M059J (cell line): ENCODE measurements around the gene A3GALT2. TPM values are rescaled to one million over a fixed set of nuclear protein-coding genes. Genes with fewer than 3 reads are reported as not detected.

Source experiments
- DNase-seq: peaks from one replicate; pipeline ENCODE4 v3.0.0-alpha.2; 2012; ENCODE audit warnings: low read depth
- total RNA-seq: library from RNA; depleted of rRNA; stranded (reverse); fragments of >200 nt; shearing (Covaris generic); gene quantifications from 2 replicates; pipeline ENCODE4 v1.2.3, GENCODE V29; 2014

The A3GALT2 gene
- total RNA-seq, 1 experiment from 2014 or later, result not detected

DNA sequence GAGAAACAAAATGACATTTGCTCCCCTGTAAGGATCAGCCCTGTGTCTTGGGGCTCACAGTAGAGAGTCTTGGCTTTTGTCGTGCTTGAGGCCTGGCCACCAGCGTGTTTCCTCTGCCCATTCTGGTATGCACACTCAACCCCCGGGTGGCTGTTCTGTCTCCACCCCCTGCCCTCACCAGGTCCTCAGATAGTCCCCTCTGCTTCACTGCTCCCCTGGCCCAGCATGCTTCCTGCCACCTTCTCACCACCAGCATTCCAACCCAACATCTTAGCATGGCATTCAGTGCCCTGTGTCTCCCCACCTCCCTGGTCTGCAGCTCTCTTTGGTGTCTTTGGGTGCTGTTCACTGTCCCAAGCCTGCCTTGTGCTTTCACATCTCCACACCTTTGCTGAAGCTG is 48.4 kb downstream of the A3GALT2 start:
- DNase-seq, result no peak

DNA sequence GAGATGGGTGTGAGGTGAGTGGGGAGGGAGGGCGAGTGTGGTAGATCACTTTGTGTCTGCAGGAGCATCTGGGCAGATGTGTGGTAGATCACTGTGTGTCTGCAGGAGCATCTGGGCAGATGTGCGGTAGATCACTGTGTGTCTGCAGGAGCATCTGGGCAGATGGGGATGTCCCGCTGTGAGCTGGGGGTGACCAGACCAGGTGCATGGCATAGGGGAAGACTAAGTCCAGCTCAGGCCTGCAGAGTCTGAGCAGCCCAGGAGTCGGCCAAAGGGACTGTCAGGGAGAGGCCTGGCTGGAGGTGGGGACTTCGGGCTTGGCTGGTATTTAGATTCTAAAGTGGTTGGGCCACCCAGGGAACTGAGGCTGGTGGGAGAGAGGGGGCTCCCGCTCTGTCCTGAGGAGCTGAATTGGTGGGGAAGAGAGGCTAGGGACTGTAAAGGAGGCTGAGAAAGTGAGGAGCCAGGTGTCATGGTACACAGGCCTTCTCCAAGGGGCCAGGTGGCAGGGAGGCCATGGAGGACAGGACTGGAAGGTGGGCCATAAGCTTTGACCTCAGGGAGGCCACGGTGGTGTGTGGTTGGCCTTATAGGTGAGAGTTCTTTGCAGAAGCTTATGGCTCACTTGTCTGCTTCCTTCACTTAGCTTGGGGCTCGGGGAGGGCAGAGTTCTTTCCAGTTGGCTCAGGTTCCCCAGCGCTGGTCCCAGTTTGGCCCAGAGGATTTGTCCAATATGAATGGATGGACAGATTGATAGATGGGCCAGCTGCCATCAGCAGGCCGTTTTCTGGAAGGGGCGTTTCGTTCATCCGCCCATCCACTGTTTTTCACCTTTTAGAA is 49.0 kb downstream of the A3GALT2 start:
- no peak for DNase-seq

DNA sequence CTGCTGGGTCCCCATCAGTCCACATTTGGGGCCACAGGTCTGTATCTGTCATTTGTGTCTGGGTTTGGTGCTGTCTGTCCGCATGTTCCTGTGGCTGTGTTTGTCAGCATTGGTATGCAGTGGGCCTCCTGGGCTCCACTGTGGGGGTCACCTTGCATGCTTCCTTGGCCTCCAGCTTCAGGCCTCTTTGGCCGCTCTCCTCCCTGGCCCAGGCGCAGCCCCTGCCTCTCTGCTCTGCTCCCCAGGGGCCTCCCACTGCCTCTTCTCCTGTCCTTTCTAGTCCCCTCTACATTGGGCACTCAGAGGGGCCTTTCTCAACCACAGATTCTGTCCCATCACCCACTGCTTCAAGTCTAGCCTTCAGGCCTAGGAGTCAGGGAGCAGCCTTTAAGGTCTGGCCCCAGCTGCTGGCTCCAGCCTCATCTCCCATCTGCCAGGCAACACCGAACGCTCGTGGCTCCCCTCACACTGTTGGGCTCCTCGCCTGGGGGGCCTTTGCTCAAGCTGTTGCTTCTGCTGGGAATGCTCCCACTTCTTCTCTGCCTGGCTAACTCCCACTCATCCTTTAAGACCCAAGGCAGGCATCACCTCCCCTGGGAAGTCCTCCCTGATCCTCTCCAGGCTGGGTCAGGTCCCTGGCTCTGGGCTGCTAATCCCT is 50.0 kb downstream of the A3GALT2 start:
- no peak for DNase-seq

DNA sequence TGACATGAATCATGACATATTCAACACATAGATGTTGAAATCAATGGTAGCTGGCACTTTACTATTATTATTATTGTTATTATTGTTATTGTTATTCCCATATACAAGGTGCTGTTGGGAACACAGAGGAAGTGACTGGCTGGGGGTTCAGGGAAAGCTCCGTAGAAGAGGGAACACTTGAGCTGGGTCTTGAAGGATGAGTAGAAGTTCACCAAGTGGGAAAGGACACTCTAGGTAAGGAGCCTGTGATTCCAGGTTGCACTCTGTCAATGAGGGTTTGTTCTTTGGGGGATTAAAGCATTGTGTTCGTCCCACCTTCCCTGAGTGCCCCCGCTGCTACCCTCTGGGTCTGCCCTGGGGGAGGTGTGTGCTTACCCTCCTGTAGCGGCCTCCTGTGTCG is 50.5 kb downstream of the A3GALT2 start:
- no peak for DNase-seq

DNA sequence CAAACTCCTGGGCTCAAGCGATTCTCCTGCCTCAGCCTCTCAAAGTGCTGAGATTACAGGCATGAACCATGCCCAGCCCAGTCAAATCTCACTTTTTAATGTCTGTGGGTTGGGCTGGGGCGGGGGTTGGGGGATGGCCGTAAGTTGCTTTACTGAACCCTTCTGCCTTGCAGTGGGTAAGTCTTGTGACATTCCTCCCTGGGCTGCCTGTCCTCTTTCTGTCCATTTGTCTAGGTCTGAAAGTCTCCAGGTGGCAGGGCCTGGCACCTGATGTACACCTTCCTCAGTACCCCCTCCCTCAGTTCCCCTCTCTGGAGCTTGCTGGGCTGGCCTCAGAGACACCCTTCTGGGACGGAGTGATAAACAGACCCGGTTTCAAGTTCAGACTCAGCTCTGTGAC is 51.3 kb downstream of the A3GALT2 start:
- no peak for DNase-seq

DNA sequence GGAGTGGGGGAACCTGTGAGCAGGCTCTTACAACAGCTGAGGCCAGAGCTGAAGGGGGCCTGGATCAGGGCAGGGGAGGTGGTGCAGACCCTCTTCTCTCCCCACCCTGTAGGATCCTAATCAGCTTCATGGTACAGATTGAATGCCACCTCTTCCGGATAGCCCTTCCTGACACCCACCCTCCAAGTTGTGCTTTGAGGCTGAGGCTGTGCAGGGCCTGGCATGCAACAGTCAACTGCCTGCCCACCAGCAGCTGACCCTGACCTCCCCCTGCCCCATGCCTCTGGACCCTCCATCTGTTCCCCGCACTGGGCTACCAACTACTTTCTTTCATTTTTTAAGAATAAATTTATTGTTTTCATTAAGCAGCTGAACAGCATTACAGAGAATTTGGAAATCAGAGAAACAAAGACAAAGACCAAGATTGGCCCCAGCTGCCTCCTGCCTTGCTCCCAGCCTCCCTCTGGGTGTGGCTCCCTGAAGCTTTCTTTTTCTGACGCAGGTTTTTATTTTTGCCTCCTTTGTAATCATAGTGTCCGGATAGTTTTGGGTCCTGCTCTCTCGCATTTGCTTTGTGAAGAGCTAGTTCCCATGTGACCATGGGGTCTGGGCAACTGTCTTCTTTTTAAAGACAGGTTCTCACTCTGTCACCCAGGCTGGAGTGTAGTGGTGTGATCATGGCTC is 51.8 kb downstream of the A3GALT2 start:
- DNase-seq, result no peak

DNA sequence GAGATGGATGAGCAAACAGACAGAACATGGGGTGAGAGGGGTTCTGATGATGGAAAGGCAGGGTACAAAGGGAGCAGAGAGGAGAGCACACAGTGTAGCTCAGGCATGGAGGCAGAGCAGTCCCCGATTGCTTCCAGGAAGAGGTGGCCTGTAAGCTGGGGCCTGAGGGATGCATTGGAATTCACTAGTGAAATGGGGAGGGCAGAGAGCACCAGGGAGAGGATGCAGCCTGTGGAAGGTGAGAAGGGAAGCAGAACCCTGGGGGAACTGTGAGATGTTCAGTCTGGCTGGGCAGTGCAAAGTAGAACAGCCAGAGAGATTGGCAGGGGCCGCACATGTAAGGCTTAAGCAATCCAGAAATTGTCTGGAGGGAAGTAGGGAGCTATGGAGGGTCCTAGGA is 52.4 kb downstream of the A3GALT2 start:
- no peak for DNase-seq

DNA sequence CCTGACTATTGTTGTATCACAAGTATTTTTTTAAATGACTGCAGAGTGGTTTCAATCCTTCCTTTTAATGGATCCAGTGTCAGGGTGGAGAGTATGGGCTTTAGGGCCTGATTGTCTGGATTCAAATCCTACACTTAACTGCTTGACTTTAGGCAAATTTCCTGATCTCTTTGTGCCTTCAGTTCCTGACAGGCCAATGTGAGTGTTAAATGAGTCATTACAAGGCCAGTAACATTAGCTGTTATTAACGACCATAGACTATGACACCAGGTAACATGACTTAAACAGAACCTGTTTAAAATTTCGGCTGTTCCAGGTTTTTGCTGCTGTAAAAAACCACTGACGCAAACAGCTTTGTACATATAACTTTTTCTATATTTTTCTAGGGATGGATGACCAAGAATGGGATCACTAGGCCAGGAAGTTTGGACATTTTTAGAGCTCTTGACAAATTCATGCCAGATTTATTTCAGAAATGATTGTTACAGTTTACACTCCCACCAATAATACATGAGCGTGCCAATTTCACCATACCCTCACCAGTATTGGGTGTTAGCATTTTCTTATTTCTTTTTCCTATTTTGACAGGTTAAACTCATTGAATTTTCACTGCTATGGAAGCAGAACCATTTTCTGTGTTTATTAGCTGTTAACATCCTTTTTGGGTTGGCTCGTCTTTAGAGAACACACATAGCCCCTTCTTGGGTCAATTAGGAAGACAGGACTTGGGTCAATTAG is 53.3 kb downstream of the A3GALT2 start:
- no peak for DNase-seq

DNA sequence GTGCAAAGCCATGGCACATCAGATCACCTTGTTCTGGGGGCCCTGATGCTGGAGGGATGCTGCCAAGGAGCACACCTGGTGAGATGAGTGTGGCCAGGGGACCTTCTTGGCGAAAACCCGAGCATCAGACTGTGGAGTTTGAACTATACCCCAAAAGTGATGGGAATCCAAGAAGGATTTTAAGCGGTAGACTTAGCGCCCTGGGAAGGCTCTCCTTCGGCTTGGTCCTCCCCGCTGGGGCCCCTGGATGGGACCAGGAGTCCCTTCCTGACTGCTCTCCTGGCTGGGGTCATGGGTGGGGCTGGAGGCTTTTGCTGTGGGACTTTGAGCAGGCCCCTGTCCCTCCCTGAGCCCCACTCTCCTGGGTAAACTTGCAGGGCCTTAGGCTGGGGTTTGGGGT is 54.1 kb downstream of the A3GALT2 start:
- no peak for DNase-seq

DNA sequence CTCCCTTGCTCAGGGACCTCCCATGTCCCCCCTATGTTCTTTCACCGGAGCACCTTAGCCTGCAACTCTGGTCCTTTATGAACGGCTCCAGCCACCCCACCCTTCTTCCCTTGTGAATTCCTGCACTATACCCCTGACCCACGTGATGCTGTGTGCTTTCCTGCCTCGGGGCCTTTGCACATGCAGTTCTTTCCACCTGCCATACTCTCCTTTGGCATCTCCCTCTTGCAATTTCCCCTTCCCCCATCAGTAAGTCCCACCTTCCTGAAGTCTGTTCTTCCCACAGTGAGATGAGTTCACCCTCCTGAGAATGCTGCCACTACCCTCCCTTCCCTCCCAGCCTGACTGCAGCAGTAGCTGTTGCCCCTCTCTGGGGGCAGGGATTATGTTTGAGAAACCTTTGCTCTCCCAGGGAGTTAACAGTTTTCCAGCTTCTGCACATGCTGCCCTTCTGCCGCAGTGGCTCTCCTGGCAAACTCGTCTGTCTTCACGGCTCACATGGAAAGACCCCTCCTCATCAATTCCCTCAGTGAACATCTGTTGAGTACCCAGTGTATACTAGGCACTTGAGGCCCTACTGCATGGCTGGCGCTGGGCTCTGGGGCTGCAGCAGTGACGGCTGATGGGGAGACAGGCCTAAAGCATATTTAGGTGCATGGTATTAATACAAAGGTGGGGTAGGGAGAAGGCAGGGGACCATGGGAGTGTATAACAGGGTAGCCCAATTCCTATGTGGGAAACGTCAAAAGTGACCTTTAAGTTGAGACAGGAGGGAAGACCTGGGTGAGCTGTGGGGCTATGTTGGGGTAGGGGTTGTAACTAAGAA is 54.9 kb downstream of the A3GALT2 start:
- DNase-seq, result no peak

DNA sequence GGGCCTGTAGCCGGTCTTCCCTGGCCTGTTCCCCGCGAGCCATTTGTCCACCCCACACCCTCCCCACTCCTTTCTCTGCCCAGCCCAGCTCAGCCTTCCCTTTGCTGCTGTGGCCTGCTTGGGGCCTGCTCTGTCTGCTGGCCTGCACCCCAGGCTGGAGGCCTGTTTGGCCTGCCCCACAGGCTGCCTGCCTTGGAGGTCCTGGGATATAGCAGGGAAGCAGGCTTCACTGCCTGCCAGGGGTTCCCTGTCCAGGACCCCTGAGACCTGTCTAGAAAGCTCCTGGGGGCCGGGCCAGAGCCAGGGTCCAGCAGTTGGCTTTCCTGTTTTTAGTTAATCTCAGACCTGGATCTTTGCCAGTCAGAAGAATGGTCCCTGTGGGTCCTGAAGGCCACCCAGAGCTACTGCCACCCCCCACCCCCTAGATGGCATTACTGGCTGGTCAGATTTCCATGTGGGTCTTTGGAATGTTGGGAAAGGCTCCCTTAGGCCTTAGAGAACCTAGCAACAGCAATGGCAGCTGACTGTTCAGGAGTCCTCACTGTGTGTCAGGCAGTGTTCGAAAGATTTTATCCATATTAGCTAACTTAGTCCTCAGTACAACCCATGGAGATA is 56.9 kb downstream of the A3GALT2 start:
- no peak for DNase-seq

DNA sequence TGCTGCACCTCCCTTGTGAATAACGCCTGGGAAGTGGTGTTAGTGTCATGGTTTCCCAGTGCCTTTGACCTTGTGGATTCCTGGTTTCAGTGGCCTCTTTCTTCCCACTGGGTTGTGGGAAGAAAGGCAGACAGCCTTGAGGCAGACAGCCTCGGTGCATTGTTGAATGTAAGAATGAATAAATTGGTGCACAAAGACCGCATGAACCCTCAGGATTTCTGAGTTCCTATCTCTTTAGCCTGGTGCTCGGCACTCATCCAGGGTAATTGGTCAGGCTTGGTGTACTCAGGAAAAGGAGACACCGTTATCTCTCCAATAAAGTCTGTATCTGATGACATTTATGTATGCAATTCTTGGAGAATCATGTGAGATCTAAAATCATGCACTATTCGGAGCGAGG is 59.6 kb downstream of the A3GALT2 start:
- DNase-seq, result no peak

DNA sequence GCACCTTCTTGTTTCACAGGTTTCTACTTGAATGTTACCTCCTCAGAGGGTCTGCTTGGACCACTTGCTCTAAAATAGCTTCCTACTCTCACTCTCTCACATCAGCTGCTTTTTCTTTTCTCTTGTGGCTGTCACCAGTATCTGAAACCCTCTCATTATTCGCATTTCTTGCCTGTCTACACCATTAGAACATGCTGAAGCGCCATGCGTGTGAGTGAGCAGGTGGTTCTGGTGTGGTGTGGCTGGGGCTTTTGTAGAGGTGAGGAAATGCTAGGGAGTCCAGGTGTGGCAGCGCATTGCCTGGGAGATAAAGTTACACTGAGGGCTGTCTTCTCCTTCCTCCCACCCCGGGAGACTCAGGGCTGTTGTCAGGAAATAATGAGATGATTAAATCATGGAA is 60.5 kb downstream of the A3GALT2 start:
- DNase-seq, result no peak

DNA sequence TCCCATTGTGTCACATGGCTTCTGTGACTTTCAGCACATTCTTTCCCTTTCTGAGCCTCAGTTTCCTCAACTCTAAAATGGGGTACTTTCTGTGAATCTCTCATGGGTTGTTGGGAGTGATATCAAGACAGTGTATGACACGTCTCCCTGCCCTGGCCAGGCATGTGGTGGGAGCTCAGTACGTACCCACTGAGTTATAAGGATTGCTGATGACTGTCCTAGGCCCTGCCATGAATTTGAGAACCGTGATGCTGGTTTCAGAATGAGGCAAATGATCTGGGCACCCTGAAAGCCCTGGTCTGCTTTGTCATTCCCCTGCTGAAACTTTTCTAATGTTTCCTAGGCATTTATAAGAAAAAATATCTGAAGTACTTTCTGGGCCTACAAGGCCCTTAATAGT is 61.0 kb downstream of the A3GALT2 start:
- no peak for DNase-seq

DNA sequence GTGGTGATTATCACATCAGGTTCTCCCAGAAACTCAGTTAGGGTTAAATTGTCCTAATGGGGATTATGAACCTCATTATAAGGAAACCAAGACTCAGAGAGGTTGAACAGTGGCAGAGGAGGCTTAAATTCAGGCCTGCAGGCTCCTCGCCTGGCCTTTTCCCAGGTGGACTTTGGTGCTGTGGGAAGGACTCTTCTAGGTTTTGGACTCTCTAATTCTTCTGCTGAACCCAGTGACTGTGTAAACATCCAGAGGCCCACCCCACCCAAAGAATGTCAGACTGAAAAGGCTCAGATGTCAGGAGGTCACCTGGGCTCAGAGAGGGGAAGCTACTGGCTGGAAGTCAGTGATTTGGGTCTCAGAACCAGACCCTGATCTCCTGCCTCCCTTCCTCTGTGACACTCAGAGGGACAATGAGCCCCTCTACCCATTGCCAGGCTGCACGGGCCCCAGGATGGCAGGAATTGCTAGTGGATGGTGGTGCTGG is 62.1 kb downstream of the A3GALT2 start:
- DNase-seq, result no peak

DNA sequence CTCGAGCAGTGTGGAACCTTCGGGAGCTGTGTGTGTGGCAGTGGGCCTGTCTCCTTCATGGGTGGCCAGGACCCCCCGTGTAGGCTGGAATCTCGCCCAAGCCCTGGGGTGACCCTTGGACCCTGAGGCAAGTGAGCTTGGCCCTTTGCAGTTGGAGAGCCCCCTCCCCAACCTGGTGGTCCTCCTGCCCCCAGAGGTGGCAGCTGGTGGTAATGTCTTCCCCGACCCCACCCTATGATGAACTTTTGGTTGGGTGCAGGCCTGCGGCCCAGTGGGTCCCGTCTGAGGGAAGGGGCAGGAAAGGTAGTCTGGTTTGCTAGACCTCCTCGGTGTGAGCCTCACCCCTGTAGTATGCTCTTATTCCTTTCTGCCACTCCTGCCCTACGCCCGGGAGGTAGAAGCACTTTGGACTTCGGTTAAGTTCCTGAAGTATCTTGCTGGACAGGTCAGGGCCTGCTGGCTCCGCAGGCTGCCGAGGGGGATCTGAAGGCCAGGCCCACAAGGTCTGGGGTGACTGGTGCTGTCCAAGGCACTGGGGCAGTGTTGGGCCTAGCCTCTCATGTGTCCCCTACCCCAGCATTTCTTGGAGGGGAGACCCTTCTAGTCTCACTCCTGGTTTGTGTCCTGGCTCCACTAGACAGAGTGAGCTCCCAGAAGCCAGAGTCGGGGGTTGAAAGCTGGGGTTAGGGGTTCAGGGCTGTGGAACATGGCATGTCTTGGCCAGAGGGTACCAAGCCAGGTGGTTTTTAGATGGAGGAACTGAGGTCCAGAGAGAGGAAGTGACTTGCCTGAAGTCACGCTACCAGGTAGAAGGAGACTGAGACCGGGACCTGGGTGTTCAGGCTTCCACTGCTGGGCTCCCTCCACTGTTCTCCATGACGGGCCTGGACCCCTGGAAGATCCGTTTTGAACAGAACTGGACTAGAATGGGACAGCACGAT is 62.9 kb downstream of the A3GALT2 start:
- DNase-seq, result no peak

DNA sequence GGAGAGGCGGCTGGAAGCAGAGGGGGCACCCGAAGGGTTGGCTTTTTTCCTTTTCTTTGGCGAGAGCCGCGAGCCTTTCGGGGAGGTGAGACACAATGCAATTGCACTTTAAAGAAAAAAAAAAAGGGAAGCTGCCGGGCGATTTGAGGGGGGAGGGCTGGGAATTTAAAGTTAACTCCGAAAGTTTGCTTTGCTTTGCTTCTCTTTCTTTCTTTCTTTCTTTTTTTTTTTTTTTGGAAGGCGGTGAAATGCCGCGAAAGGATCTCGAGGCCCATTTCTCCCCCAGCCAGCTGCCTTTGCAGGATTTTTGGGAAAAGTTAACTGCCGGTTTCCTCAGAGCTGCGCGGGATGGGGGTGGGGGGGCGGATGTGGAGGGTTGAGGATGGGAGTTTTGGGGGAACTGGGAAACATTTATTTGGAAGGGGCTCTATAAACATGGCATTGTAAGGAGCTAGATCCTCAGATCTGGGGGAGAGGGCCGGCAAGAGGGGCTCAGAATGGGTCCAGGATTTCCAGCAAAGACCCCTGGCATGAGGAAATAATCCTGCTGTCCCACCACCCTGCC is 63.6 kb downstream of the A3GALT2 start:
- DNase-seq, result no peak
